ENCODE results near the gene TBC1D9.

Gene TBC1D9

GRCh38 chr4:140690093-140690492 lies 66.1 kb downstream of the TBC1D9 start:
- no peak for DNase-seq (ENCODE audit: low spot score)

GRCh38 chr4:140689623-140690022 lies 66.6 kb downstream of the TBC1D9 start:
- DNase-seq (ENCODE audit: low spot score) = no peak

- no peak for DNase-seq (ENCODE audit: low spot score)
Observed at GRCh38 chr4:140688711-140689598, 67.2 kb downstream of the TBC1D9 start.

- no peak for DNase-seq (ENCODE audit: low spot score)
Observed at GRCh38 chr4:140686796-140687195, 69.4 kb downstream of the TBC1D9 start.

GRCh38 chr4:140684314-140684713 lies 71.9 kb downstream of the TBC1D9 start:
- no peak for DNase-seq (ENCODE audit: low spot score)

- no peak for DNase-seq (ENCODE audit: low spot score)
Observed at GRCh38 chr4:140681201-140681600, 75.0 kb downstream of the TBC1D9 start.

- no peak for DNase-seq (ENCODE audit: low spot score)
Observed at GRCh38 chr4:140680686-140681085, 75.5 kb downstream of the TBC1D9 start.

GRCh38 chr4:140679576-140679975 lies 76.6 kb downstream of the TBC1D9 start:
- DNase-seq (ENCODE audit: low spot score) = no peak

GRCh38 chr4:140675599-140676231 lies 80.5 kb downstream of the TBC1D9 start:
- no peak for DNase-seq (ENCODE audit: low spot score)

- DNase-seq (ENCODE audit: low spot score) = no peak
Observed at GRCh38 chr4:140673729-140674128, 82.5 kb downstream of the TBC1D9 start.

GRCh38 chr4:140672416-140672815 lies 83.8 kb downstream of the TBC1D9 start:
- no peak for DNase-seq (ENCODE audit: low spot score)

- no peak for DNase-seq (ENCODE audit: low spot score)
Observed at GRCh38 chr4:140668111-140668510, 88.1 kb downstream of the TBC1D9 start.

GRCh38 chr4:140666889-140667614 lies 89.1 kb downstream of the TBC1D9 start:
- DNase-seq (ENCODE audit: low spot score) = no peak

GRCh38 chr4:140662082-140662869 lies 93.9 kb downstream of the TBC1D9 start:
- no peak for DNase-seq (ENCODE audit: low spot score)

GRCh38 chr4:140661550-140661949 lies 94.6 kb downstream of the TBC1D9 start:
- no peak for DNase-seq (ENCODE audit: low spot score)

GRCh38 chr4:140659943-140660700 lies 96.1 kb downstream of the TBC1D9 start:
- DNase-seq (ENCODE audit: low spot score) = no peak

- DNase-seq (ENCODE audit: low spot score) = no peak
Observed at GRCh38 chr4:140654495-140654814, 101.7 kb downstream of the TBC1D9 start.

- DNase-seq (ENCODE audit: low spot score) = peak; percentile 29
Observed at GRCh38 chr4:140653718-140654494, 102.3 kb downstream of the TBC1D9 start.

- DNase-seq (ENCODE audit: low spot score) = no peak
Observed at GRCh38 chr4:140652601-140653000, 103.6 kb downstream of the TBC1D9 start.

GRCh38 chr4:140648716-140649308 lies 107.4 kb downstream of the TBC1D9 start:
- DNase-seq (ENCODE audit: low spot score) = no peak

All from hepatic stellate cell (primary cell).